MCF 10A (cell line): ENCODE results near the gene KCNC1. TPM values are rescaled to one million over a fixed set of nuclear protein-coding genes. Genes with fewer than 3 reads are reported as not detected.

ENCODE experiments used
- BruUV-seq: library from RNA; stranded (reverse); fragments of 400-500 nt; replicated peaks from 2 replicates; lab custom pipeline; 2021; lab: Mats Ljungman, UMichigan
- CTCF ChIA-PET: fragments of 300-600 bp; sonication (Branson Sonifier 250); formaldehyde crosslinking; extraction: SDS; loops from one replicate; lab custom pipeline; 2021; ENCODE audit warnings: antibody characterized with exemption, inconsistent platforms; lab: Yijun Ruan, JAX
- POLR2A ChIA-PET: fragments of 300-600, 350-650 bp; sonication (Branson Sonifier 250); formaldehyde crosslinking; extraction: SDS; loops from one replicate; lab custom pipeline; 2020; ENCODE audit warnings: antibody characterized with exemption, inconsistent platforms; lab: Yijun Ruan, JAX
- DNase-seq: peaks from one replicate; pipeline ENCODE4 v3.0.0-alpha.2; 2018; ENCODE audit not compliant: unreplicated experiment
- H3K27ac Mint-ChIP-seq: one replicate; pipeline ENCODE4 v1.8.0; 2022; ENCODE audit warnings: mild to moderate bottlenecking, low read depth, mixed read lengths; ENCODE audit not compliant: unreplicated experiment
- H3K27me3 Mint-ChIP-seq: one replicate; pipeline ENCODE4 v1.8.0; 2022; ENCODE audit warnings: mixed read lengths; ENCODE audit not compliant: insufficient read depth, unreplicated experiment
- H3K36me3 Mint-ChIP-seq: one replicate; pipeline ENCODE4 v1.8.0; 2022; ENCODE audit warnings: mild to moderate bottlenecking, moderate library complexity, mixed read lengths; ENCODE audit not compliant: insufficient read depth, unreplicated experiment
- H3K4me1 Mint-ChIP-seq: one replicate; pipeline ENCODE4 v1.8.0; 2022; ENCODE audit warnings: mixed read lengths; ENCODE audit not compliant: insufficient read depth, unreplicated experiment
- H3K4me3 Mint-ChIP-seq: one replicate; pipeline ENCODE4 v1.8.0; 2022; ENCODE audit warnings: mild to moderate bottlenecking, moderate library complexity, mixed read lengths; ENCODE audit not compliant: unreplicated experiment
- H3K9me3 Mint-ChIP-seq: one replicate; pipeline ENCODE4 v1.8.0; 2022; ENCODE audit warnings: mixed read lengths; ENCODE audit not compliant: unreplicated experiment
- CTCF ChIP-seq: fragments of 200-600 bp; IDR thresholded peaks from one replicate; pipeline ENCODE4 v1.8.0; 2022; ENCODE audit warnings: antibody characterized with exemption, mild to moderate bottlenecking; ENCODE audit not compliant: unreplicated experiment
- intact Hi-C: fragments of 100-400 bp; cut with micrococcal nuclease; formaldehyde crosslinking; loops from 2 replicates; pipeline ENCODE4 v1.14.1; 2022
- total RNA-seq: library from RNA; stranded (reverse); gene quantifications from 2 replicates; pipeline ENCODE4 v1.2.3, GENCODE V29; 2022

KCNC1 gene
- total RNA-seq, 1 experiment from 2014 or later = not detected

- no peak for DNase-seq
- H3K4me3 Mint-ChIP-seq = no peak overlapping the region
- H3K36me3 Mint-ChIP-seq = no peaks in the 10 kb centered on the region
- peaks cover 52% of the 10 kb centered on the region for H3K27me3 Mint-ChIP-seq
- CTCF ChIA-PET = interaction anchor here (1.1 to 1.9 kb wide), 2 partner anchors 126 to 141 kb away, joined by 4 to 5 read pairs; no protein-coding TSS in a partner anchor
- H3K9me3 Mint-ChIP-seq = no peaks in the 10 kb centered on the region
- H3K27ac Mint-ChIP-seq = no peak overlapping the region
- POLR2A ChIA-PET = no interaction called here
- H3K4me1 Mint-ChIP-seq = no peaks in the 10 kb centered on the region
- no peak for TF ChIP-seq CTCF
- intact Hi-C loops = no loop called here
- no TSS peak for BruUV-seq
Measured at GRCh38 chr11:17724020-17724908, 10.3 kb upstream of the KCNC1 start.

GRCh38 chr11:17725174-17725573, 9.4 kb upstream of the KCNC1 start:
- no peaks in the 10 kb centered on the region for H3K4me1 Mint-ChIP-seq
- BruUV-seq = no TSS peak
- no peak overlapping the region for H3K4me3 Mint-ChIP-seq
- intact Hi-C loops = no loop called here
- no peak for DNase-seq
- H3K36me3 Mint-ChIP-seq = no peaks in the 10 kb centered on the region
- no peak overlapping the region for H3K27ac Mint-ChIP-seq
- POLR2A ChIA-PET = no interaction called here
- CTCF ChIA-PET = interaction anchor here (1.1 to 1.9 kb wide), 2 partner anchors 127 to 140 kb away, joined by 4 to 5 read pairs; no protein-coding TSS in a partner anchor
- H3K9me3 Mint-ChIP-seq = no peaks in the 10 kb centered on the region
- H3K27me3 Mint-ChIP-seq = peaks cover 58% of the 10 kb centered on the region
- no peak for TF ChIP-seq CTCF

GRCh38 chr11:17730137-17730536, 4.4 kb upstream of the KCNC1 start:
- no peaks in the 10 kb centered on the region for H3K4me1 Mint-ChIP-seq
- DNase-seq = no peak
- CTCF ChIA-PET = interaction anchor here (0.5 to 10.6 kb wide), 57 partner anchors 8 to 509 kb away, joined by 3 to 507 read pairs (median 7); partner anchors contain the start of gene SAAL1
- H3K27ac Mint-ChIP-seq = no peak overlapping the region
- TF ChIP-seq CTCF = no peak
- H3K4me3 Mint-ChIP-seq = no peak overlapping the region
- no peaks in the 10 kb centered on the region for H3K9me3 Mint-ChIP-seq
- H3K36me3 Mint-ChIP-seq = no peaks in the 10 kb centered on the region
- intact Hi-C loops = loop anchor here (1.0 to 2.0 kb wide), 2 partner anchors 117 to 131 kb away; no protein-coding TSS in a partner anchor
- no TSS peak for BruUV-seq
- peaks cover 44% of the 10 kb centered on the region for H3K27me3 Mint-ChIP-seq
- POLR2A ChIA-PET = interaction anchor here (1.2 to 2.2 kb wide), 5 partner anchors 131 to 258 kb away, joined by 3 to 16 read pairs (median 5); no protein-coding TSS in a partner anchor
